Retinal pigment epithelial cell (primary cell): Measurements from ENCODE around the gene IFNA6.

Experiments used
- DNase-seq: peaks from one replicate; pipeline ENCODE4 v3.0.0-alpha.2; 2010; ENCODE audit warnings: low read depth
- H3K4me3 ChIP-seq: 2 replicates; pipeline ENCODE4 v1.5.1; 2011; ENCODE audit warnings: mild to moderate bottlenecking, low read length, control low read depth, moderate library complexity
- TF ChIP-seq, protein P1 (sequence below): conservative IDR thresholded peaks from 2 replicates; pipeline ENCODE4 v1.5.1; 2011; ENCODE audit warnings: low read depth, low read length, control low read depth, inconsistent platforms

IFNA6 gene

DNA sequence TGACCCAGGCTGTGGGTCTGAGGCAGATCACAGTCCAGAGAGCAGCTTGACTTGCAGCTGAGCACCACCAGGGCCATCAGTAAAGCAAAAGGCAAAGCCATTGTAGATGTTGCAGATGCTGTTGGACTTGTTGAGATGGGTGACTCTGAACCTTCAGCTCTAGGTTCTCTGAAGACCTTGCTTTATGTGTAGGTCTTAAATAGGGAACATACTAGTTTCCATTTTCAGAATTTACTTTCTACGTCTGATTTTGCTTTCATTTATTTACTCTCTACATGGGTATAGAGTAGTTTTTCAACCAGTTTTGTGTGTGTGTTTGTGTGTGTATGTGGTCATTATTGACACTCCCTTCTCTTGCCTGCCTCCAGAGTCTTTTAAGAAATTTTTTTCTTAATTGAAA is at the start of gene IFNA6:
IFNA6 (minus strand) TSS at position 101 of the 400 bp plus-strand sequence; CDS start at position 101, 0 bp downstream.
- TF ChIP-seq, protein P1, sequence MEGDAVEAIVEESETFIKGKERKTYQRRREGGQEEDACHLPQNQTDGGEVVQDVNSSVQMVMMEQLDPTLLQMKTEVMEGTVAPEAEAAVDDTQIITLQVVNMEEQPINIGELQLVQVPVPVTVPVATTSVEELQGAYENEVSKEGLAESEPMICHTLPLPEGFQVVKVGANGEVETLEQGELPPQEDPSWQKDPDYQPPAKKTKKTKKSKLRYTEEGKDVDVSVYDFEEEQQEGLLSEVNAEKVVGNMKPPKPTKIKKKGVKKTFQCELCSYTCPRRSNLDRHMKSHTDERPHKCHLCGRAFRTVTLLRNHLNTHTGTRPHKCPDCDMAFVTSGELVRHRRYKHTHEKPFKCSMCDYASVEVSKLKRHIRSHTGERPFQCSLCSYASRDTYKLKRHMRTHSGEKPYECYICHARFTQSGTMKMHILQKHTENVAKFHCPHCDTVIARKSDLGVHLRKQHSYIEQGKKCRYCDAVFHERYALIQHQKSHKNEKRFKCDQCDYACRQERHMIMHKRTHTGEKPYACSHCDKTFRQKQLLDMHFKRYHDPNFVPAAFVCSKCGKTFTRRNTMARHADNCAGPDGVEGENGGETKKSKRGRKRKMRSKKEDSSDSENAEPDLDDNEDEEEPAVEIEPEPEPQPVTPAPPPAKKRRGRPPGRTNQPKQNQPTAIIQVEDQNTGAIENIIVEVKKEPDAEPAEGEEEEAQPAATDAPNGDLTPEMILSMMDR, result no peak
- DNase-seq, result no peak

DNA sequence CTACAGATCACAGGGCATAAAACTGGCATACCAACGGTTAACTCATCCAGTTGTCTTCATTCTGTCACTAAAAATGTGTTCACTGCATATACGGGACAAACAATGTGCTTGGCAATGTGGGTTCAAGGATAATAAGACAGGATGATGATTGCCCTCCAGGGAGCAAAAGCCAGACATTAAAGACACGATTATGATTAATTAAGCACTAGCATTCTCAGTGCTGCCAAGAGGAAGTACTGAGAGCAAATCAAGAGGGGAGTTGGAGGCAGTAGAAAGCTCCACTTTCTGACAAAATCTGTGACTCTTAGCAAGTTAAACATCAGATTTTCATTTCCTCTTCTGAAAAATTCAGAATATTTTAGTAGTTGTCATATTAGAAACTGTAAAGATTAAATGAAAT is 49.3 kb upstream of the IFNA6 start:
- no peak for DNase-seq
- no peak overlapping the region for H3K4me3 ChIP-seq
- TF ChIP-seq, protein P1, result no peak

More for the DNA sequence above, at the start of gene IFNA6:
- no peak within 1 kb of the TSS for H3K4me3 ChIP-seq

DNA sequence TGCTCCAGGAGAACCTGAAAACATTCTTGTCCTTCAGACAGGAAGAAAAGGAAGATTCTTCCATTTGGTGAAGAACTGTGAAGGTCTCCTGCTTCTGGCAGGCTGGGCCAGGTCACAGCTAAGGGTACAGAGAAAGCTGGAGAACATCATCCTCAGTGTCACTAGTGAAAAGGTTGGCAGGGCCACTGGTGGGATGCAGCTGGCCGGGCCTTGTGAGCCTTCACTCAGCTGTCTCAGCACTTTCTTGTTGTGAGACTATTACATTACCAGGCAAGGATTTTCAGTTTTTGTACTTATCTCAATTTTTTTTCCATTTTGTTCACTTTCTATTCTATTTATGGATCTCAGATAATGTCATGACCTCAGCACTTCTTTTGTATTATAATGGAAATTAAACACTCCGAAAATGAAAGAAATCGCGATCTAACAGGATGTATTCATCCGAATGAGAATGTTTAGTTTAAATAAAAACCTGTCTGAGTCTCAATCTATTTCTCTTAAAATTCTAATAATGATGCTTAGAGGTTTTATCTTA is 48.3 kb upstream of the IFNA6 start:
- H3K4me3 ChIP-seq, result no peak overlapping the region
- DNase-seq, result no peak
- TF ChIP-seq, protein P1, result no peak

DNA sequence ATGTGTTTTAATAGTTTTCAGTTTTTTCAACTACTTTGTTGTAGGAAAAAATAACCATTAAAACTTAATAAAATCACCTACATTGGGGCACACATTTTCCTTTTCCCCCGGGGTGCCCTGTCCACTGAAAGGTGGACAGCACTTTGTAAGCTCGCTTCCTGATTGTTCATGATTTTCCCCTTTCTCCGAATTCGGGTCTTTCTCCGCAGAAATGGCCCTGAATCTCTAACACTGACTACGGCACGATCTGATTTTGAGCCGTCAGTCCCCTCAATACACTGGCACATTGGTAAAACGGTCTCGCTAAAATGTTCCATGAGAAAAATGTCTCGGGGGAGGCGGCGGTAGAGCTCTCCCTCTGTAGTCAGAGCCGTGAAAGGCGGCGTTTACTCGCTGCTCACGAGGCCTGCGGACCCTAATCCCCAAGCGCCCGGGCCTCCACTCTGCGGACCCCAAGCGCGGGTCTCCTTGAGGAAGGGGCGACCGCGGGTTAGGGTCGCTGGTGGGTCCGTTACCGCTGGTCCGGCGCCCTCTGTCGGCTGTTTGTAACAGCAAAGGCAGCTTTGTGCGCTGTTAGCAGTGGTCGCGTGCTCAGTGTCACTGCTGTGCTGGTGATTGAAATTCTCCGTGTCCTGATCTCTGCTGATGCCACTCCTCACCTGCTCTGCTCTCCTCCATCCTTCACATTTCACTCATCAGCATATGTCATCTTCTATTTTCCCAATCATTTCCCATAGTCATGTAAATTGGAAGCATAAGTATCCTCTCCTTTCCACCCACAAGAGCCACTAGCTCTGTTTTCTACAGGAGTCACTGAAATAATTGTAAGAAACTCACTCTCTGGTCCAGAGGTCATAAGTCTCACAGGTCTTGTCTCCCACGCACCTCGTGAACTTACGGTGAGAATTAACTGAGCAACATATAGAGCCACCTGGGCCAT is 45.4 kb upstream of the IFNA6 start:
- DNase-seq, result no peak
- TF ChIP-seq, protein P1, result peak; percentile 89
- peak overlapping the region; percentile 58 for H3K4me3 ChIP-seq

DNA sequence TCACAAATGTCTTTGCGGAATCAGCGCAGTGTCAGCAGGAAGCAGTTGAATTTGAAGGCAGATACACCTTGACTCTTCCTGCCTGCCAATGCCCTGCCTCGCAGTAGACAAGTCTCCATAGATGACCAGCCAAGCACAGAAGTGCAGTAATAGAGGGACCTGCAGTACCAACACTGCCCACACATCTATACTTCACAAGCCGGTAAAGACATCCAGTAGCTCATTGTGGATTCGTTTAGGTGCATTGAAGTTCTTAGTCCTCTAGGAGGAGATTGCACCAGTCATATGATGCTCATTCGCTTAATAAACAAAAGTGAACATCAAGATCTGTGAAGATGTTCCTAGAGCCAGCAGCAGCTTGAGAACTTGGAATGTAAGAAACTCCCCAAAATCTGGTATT is 41.6 kb upstream of the IFNA6 start:
- no peak for DNase-seq
- no peak overlapping the region for H3K4me3 ChIP-seq
- TF ChIP-seq, protein P1, result peak; percentile 41

DNA sequence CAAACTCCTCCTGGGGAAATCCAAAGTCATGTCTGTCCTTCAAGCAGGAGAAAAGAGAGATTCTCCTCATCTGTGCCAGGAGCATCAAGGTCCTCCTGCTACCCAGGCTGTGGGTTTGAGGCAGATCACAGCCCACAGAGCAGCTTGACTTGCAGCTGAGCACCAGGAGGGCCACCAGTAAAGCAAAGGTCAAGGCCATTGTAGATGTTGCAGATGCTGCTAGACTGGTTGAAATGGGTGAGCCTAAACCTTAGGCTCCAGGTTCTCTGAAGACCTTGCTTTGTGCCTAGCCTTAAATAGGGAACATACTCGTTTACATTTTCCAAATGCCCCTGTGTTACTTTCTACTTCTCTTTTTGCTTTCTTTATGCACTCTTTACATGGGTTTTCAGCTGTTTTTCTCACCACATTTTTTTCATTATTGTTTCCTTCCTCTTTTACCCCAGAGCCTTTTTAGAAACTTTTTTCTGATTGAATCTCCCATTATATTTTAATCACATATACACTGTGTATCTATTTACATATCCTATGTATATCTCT is 34.5 kb upstream of the IFNA6 start, which contains the start of gene IFNA2:
IFNA2 (minus strand) TSS at position 268 of the 540 bp plus-strand sequence; CDS start at position 199, 69 bp downstream.
- no peak for DNase-seq

More for the DNA sequence above, 34.5 kb upstream of the IFNA6 start, which contains the start of gene IFNA2:
- TF ChIP-seq, protein P1, result no peak
- no peak within 1 kb of the TSS for H3K4me3 ChIP-seq
